IPS-NIHi11 (cell line): Measurements from ENCODE around the gene DYNC2H1.
A peak's percentile ranks its signal among the peaks of the same experiment; 100 is the strongest.

Experiments used
- DNase-seq: peaks from one replicate; pipeline ENCODE4 v3.0.0; 2012; ENCODE audit warnings: mixed read lengths, low spot score

DYNC2H1 gene

DNA sequence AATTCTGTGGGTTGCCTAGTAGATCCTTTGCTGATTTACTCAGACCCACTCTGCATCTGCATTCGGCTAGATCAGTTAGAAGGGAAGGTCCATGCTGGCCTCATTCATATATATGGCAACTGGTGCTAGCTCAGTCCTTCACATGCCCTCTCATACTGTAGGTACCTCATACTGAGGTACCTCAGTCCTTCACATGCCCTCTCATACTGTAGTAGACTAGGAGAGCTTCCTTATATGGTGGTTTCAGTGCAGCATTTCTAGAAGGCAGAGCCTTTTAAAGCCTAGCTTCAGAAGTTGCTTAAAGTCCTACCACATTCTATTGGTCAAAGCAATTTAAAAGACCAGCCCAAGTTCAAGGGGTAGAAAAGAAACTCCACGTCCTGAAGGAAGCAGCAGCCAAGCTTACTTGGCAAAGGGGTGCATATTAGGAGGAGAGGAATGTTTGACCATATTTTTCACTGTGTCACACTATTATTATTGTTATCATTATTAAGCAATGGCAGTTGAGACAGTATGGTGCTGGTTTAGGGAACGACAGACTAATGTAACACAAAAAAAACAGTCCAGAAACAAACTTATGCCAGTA is 356.4 kb downstream of the DYNC2H1 start:
- DNase-seq: no peak

GRCh38 chr11:103471546-103471945 is 362.3 kb downstream of the DYNC2H1 start:
- DNase-seq: no peak

- DNase-seq: no peak
These were observed 367.6 kb downstream of the DYNC2H1 start for GRCh38 chr11:103476874-103477273.

GRCh38 chr11:103480421-103480820 is 371.2 kb downstream of the DYNC2H1 start:
- DNase-seq: no peak

- DNase-seq: no peak
These were observed 374.8 kb downstream of the DYNC2H1 start for GRCh38 chr11:103483996-103484395.

- DNase-seq: no peak
These were observed 375.3 kb downstream of the DYNC2H1 start for GRCh38 chr11:103484545-103484944.

- no peak for DNase-seq
These were observed 377.4 kb downstream of the DYNC2H1 start for GRCh38 chr11:103486604-103487003.

DNA sequence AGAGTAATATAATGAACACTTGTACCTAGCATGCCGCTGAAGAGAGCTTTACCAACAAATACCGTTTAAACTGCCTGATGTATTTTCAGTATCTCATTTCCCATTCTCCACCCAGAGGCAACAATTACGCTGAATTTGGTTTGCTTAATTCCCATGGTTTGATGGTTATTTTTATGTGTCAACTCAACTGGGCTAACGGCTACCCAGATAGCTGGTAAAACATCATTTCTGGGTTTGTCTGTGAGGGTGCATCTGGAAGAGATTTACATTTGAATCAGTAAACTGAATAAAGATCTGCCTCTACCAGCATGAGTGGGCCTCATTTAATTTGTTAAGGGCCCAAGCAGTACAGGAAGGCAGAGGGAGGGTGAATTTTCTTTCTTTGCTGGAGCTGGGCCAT is 377.9 kb downstream of the DYNC2H1 start:
- no peak for DNase-seq

GRCh38 chr11:103488031-103488461 is 378.8 kb downstream of the DYNC2H1 start:
- DNase-seq: no peak

DNA sequence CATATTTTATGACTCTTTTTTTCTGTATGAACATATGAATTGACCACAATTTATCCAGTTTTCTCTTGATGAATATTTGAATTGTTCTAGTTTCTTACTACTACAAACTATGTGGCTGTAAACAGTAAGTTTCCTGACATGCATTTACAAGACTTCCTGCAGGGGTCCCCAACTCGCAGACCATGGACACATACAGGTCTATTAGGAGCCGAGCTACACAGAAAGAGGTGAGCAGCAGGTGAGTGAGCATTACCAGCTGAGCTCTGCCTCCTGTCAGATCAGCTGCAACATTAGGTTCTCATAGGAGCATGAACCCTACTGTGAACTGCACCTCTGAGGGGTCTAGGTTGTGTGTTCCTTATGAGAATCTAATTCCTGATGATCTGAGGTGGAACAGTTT is 379.4 kb downstream of the DYNC2H1 start:
- no peak for DNase-seq

DNA sequence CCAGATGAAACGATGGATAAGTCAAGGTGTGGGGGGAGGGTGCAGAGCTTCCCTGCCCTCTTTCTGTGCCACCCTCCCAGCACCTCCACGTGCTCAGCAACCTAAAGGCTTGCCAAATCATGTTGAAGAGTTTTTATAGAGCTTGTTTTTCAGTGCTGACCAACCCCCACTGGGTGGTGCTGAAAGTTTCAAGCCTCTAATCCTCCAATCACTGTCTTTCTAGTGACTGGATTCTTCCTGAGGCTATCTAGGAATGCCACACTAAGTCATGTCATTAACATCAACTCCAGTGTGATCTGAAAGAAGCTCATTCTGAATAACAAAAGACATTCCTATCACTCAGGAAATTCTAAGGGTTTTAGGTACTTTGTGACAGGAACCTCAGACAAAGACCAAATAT is 382.6 kb downstream of the DYNC2H1 start:
- peak; percentile 23 for DNase-seq

DNA sequence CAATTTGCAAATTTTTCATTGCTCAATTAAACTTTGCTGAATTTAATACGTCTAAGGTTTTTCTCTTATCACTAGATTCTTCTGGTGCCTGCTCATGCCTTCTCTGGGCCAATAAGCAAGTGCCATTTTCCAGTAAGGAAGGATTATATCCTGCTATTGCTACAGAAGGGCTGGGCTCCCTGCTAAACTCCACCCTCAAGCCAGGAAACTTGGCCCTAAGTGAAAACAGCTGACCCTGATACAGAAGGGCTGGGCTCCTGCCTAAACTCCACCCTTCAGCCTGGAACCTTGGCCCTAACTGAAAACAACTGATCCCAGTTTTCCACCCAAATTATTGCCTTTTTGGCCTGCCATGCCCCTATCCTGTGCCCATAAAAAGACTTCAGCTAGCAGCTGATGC is 385.3 kb downstream of the DYNC2H1 start:
- no peak for DNase-seq

GRCh38 chr11:103497268-103497667 is 388.0 kb downstream of the DYNC2H1 start:
- DNase-seq: no peak

DNA sequence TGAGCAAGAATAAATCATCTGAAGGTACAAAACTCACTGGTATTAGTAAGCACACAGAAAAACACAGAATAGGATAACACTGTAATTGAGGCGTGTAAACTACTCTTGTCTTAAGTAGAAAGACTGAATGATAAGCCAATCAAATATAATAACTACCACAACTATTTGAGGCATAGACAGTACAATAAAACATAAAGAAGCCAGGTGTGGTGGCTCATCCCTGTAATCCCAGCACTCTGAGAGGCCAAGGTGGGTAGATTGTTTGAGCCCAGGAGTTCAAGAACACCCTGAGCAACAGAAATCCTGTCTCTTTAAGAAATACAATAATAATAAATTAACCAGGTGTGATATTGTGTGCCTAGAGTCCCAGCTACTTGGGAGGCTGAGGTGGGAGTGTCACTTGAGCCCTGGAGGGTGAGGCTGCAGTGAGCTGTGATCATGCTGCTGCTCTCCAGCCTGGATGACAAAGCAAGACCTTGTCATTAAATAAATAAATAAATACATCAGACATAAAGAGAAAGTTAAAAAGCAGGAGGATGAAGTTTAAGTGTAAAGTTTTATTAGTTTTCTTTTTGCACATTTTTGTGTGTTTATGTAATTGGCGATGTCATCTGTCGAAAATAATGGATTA is 390.6 kb downstream of the DYNC2H1 start:
- no peak for DNase-seq

DNA sequence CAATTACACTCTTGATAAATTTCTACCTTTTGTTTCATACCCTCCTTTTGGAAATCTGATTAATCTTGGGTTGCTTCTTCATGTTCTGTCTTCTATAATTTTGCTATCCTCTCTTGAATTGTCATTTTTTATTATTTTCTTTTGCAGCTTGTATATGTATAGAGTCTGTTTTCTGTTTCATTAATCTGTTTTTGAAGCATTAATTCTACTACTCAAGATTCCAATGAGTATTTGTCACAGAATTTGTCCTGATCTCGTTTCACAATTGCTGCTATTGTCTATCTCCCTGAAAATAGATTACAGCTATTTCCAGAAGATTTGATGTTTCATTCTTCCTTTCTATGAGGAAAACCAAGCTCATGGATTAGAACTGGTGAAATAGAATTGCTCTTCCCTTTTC is 406.1 kb downstream of the DYNC2H1 start:
- no peak for DNase-seq

DNA sequence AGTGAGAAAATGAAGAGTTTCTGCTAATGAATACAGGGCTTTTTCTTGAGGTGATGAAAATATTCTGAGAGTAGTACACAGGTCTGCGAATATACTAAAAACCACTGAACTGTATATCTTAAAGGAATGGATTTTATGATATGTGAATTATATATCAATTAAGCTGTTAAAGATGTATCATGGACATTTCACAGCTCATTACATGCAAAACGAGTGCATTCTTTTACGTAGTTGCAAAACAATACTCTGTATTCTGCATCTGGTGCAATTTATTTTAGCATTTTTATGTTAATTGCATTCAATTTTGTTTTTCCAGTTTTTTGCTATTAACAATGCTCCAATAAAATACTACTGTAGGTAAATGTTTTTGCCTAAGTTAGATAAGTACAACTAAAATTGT is 411.6 kb downstream of the DYNC2H1 start:
- no peak for DNase-seq

DNA sequence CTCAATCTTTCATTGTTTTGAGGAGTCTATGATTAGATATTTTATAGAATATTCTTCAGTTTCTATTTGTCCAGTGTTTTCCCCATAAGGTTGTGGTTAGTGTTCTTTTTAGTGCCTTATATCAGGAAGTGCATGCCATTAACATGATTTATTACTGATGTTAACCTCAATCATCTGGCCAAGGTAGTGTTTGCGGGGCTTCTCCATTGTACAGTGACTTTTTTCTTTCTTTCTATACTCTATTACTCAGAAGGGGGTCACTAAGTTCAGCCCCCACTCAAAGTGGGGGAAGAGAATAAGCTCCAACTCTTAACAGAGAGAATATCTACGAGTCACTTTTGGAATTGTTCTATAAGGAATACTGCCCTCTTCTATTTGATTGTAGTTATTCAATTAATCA is 415.8 kb downstream of the DYNC2H1 start:
- DNase-seq: no peak

- no peak for DNase-seq
These were observed 418.8 kb downstream of the DYNC2H1 start for GRCh38 chr11:103528046-103528445.

DNA sequence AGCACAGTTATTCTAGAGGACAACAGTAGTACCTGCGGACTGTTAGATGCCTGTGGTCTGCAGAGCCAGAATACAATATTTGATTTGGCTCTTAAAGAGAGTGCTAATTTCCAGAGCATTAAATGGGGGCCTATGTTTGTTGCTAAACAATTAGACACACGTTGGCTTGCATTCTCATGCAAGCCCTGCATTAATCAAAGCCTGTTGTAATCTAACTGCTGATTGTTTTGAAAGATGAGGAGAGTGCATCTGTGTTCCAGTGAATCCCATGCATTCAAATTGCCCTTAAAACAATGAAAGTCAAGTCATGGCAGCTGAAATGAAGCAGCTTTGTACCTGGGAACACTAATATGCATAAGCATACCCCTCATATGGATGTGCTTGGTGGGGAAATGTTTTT is 419.4 kb downstream of the DYNC2H1 start:
- DNase-seq: no peak

DNA sequence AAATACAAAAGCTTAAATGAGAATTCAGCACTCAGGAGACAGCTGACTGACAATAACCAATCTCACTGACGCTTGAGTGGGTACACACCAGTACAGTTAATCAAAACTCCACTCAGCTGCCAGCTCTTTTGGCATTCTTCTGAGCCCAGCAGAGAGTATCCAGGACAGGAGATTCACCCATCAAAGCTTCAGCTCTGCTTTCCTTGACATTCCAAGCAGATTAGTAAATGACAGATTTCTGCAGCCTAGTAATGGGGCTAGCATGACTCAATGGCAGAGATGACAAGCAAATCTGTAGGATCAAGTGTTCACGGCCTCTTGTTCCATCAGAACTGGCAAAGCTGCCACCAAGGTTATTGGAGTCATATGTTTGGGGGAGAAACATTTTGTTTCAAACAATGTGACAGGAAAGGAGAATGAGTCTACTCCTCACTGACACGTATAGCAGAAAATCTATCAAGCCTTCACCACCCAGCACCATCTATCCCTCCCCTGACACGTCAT is 420.0 kb downstream of the DYNC2H1 start:
- no peak for DNase-seq
